OCI-LY7 (cell line): ENCODE measurements around the gene SYTL3.
"Not testable (repeated sequence)": the region's sequence is repeated elsewhere in the genome, so short reads cannot be mapped to it uniquely, and the experiment has no call there.

Experiments
- EZH2phosphoT487 ChIP-seq: fragments of 200-600 bp; sonication (generic); IDR thresholded peaks from 2 replicates; pipeline ENCODE4 v1.6.1; 2018; ENCODE audit warnings: low read depth, borderline replicate concordance, mild to moderate bottlenecking, mixed run types, antibody characterized with exemption, low read length, moderate library complexity, mixed read lengths
- TF ChIP-seq, protein P1 (sequence below): fragments of 200-600 bp; sonication (generic); conservative IDR thresholded peaks from 2 replicates; pipeline ENCODE4 v1.5.1; 2014; ENCODE audit warnings: mild to moderate bottlenecking, antibody characterized with exemption, low read length, moderate library complexity, mixed read lengths

- TF ChIP-seq, protein P1, sequence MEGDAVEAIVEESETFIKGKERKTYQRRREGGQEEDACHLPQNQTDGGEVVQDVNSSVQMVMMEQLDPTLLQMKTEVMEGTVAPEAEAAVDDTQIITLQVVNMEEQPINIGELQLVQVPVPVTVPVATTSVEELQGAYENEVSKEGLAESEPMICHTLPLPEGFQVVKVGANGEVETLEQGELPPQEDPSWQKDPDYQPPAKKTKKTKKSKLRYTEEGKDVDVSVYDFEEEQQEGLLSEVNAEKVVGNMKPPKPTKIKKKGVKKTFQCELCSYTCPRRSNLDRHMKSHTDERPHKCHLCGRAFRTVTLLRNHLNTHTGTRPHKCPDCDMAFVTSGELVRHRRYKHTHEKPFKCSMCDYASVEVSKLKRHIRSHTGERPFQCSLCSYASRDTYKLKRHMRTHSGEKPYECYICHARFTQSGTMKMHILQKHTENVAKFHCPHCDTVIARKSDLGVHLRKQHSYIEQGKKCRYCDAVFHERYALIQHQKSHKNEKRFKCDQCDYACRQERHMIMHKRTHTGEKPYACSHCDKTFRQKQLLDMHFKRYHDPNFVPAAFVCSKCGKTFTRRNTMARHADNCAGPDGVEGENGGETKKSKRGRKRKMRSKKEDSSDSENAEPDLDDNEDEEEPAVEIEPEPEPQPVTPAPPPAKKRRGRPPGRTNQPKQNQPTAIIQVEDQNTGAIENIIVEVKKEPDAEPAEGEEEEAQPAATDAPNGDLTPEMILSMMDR, result not testable (repeated sequence)
- TF ChIP-seq EZH2phosphoT487, result not testable (repeated sequence)
These were observed 51.4 kb downstream of the SYTL3 start for GRCh38 chr6:158701268-158701667.
